ENCODE results near the gene CDC42BPA.
"Not testable (repeated sequence)": the region's sequence is repeated elsewhere in the genome, so short reads cannot be mapped to it uniquely, and the experiment has no call there.

CDC42BPA gene

GRCh38 chr1:227042292-227042691 is 276.0 kb downstream of the CDC42BPA start:
- DNase-seq: peak in 1 of 3 experiments; percentile 56

- DNase-seq: no peak
Measured at GRCh38 chr1:227038401-227038800, 279.9 kb downstream of the CDC42BPA start.

GRCh38 chr1:227037121-227037520 is 281.2 kb downstream of the CDC42BPA start:
- no peak for DNase-seq

GRCh38 chr1:227035316-227035715 is 283.0 kb downstream of the CDC42BPA start:
- peak in 2 of 3 experiments; percentile 32 to 41 for DNase-seq

GRCh38 chr1:227033880-227034279 is 284.4 kb downstream of the CDC42BPA start:
- DNase-seq: no peak

- DNase-seq: no peak
Measured at GRCh38 chr1:227032396-227032795, 285.9 kb downstream of the CDC42BPA start.

- no peak for DNase-seq
Measured at GRCh38 chr1:227016990-227017389, 301.3 kb downstream of the CDC42BPA start.

- DNase-seq: no peak
Measured at GRCh38 chr1:227010645-227011044, 307.6 kb downstream of the CDC42BPA start.

- DNase-seq: no peak
Measured at GRCh38 chr1:227009937-227010336, 308.4 kb downstream of the CDC42BPA start.

- DNase-seq: no peak
Measured at GRCh38 chr1:227006226-227006796, 312.0 kb downstream of the CDC42BPA start.

GRCh38 chr1:227004796-227005195 is 313.5 kb downstream of the CDC42BPA start:
- no peak for DNase-seq

GRCh38 chr1:227003165-227003564 is 315.1 kb downstream of the CDC42BPA start:
- no peak for DNase-seq

- DNase-seq: no peak
Measured at GRCh38 chr1:227002531-227003049, 315.7 kb downstream of the CDC42BPA start.

- not testable (repeated sequence) for DNase-seq
Measured at GRCh38 chr1:226999579-226999978, 318.7 kb downstream of the CDC42BPA start.

GRCh38 chr1:226995365-226996332 is 322.6 kb downstream of the CDC42BPA start:
- DNase-seq: no peak

GRCh38 chr1:226994586-226995364 is 323.5 kb downstream of the CDC42BPA start:
- no peak for DNase-seq

- no peak for DNase-seq
Measured at GRCh38 chr1:226993814-226994585, 324.3 kb downstream of the CDC42BPA start.

- DNase-seq: no peak
Measured at GRCh38 chr1:226991920-226992319, 326.4 kb downstream of the CDC42BPA start.

- no peak for DNase-seq
Measured at GRCh38 chr1:226990133-226990716, 328.1 kb downstream of the CDC42BPA start.

- DNase-seq: no peak
Measured at GRCh38 chr1:226989085-226989920, 329.0 kb downstream of the CDC42BPA start.

GRCh38 chr1:226988334-226988666 is 330.0 kb downstream of the CDC42BPA start:
- DNase-seq: peak in 1 of 3 experiments; percentile 25
